HG02678 (cell line): Measurements from ENCODE around the gene PPP2R5A.
"Not testable (repeated sequence)": the region's sequence is repeated elsewhere in the genome, so short reads cannot be mapped to it uniquely, and the experiment has no call there.

ENCODE experiments used
- ATAC-seq: cut with Tn5 transposase; IDR thresholded peaks from one replicate; pipeline ENCODE4 v1.9.1; 2021; ENCODE audit warnings: mild to moderate bottlenecking, moderate library complexity; ENCODE audit not compliant: unreplicated experiment

The PPP2R5A gene

GRCh38 chr1:212351588-212352362 is 66.6 kb downstream of the PPP2R5A start:
- ATAC-seq: no peak

- no peak for ATAC-seq
Observed at GRCh38 chr1:212353181-212353580, 68.0 kb downstream of the PPP2R5A start.

- no peak for ATAC-seq
Observed at GRCh38 chr1:212354464-212354863, 69.3 kb downstream of the PPP2R5A start.

GRCh38 chr1:212355230-212355969 is 70.2 kb downstream of the PPP2R5A start:
- no peak for ATAC-seq

- ATAC-seq: no peak
Observed at GRCh38 chr1:212359794-212360479, 74.7 kb downstream of the PPP2R5A start.

- ATAC-seq: no peak
Observed at GRCh38 chr1:212364985-212365384, 79.8 kb downstream of the PPP2R5A start.

GRCh38 chr1:212366901-212367300 is 81.7 kb downstream of the PPP2R5A start:
- ATAC-seq: no peak

- ATAC-seq: no peak
Observed at GRCh38 chr1:212367474-212368072, 82.4 kb downstream of the PPP2R5A start.

GRCh38 chr1:212368073-212368484 is 82.9 kb downstream of the PPP2R5A start:
- ATAC-seq: peak; percentile 75

- ATAC-seq: no peak
Observed at GRCh38 chr1:212375986-212376385, 90.8 kb downstream of the PPP2R5A start.

GRCh38 chr1:212377644-212378043 is 92.4 kb downstream of the PPP2R5A start:
- ATAC-seq: no peak

- no peak for ATAC-seq
Observed at GRCh38 chr1:212379366-212379765, 94.2 kb downstream of the PPP2R5A start.

- no peak for ATAC-seq
Observed at GRCh38 chr1:212381397-212382035, 96.3 kb downstream of the PPP2R5A start.

- no peak for ATAC-seq
Observed at GRCh38 chr1:212386029-212386428, 100.8 kb downstream of the PPP2R5A start.

- no peak for ATAC-seq
Observed at GRCh38 chr1:212388985-212389716, 103.9 kb downstream of the PPP2R5A start.

- not testable (repeated sequence) for ATAC-seq
Observed at GRCh38 chr1:212395678-212396437, 110.6 kb downstream of the PPP2R5A start.

- no peak for ATAC-seq
Observed at GRCh38 chr1:212396638-212397037, 111.4 kb downstream of the PPP2R5A start.

GRCh38 chr1:212397171-212397570 is 112.0 kb downstream of the PPP2R5A start:
- no peak for ATAC-seq

GRCh38 chr1:212401042-212401441 is 115.8 kb downstream of the PPP2R5A start:
- ATAC-seq: no peak
